ENCODE data around the gene FZD8.

FZD8 gene

DNA sequence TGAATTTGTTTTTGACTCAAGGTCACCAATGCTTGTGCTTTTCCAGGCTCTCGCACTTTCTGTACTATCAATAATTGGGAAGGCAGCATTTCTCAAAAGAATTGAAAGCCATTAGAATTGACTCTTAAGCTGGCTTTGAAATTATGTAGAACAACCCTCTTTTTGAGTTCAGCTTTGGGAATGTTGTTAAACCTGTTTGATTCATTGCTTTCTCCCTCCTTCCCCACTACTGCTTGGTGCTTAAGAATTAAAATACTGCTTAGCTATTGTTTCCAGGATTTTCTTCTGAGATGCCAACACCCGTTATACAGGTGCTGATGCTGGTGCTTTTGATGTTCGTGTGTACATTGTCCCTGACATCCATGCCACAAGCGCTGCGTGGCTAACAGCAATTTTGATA, 15.5 kb upstream of the FZD8 start:
- ChIA-PET POLR2A (no interaction called here), CTCF (no interaction called here)
- TF ChIP-seq SP1 (IDR thresholded peaks at IDR 0.05) (no peak), SUZ12 (IDR thresholded peaks at IDR 0.05) (no peak), ELF4 (IDR thresholded peaks at IDR 0.05) (no peak), BHLHE40 (IDR thresholded peaks at IDR 0.05; ENCODE audit: borderline replicate concordance) (no peak)
- DNase-seq (ENCODE audit: extremely low spot score), result no peak

DNA sequence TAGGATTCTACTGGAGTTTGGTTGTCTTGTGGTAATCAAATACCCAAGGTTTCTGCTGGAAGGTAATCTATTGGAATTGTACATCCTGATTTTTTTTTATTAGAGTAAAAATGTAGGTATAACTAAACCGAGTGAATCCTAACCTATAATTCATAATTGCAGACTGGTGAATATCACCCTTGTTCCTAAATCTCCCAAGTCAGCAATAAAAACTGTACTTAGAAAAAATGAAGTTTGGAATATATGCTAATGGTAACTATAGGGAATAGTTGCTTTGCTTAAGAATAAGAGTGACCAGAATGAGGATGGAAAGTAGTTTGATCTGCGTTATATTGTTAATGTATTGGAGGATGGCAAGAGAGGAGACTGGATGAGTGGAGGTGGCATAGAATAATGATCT, 10.7 kb upstream of the FZD8 start:
- DNase-seq (ENCODE audit: extremely low spot score), result no peak
- ChIA-PET POLR2A (no interaction called here), CTCF (no interaction called here)
- TF ChIP-seq FOXM1 (IDR thresholded peaks at IDR 0.05; ENCODE audit: borderline replicate concordance) (no peak), SP1 (IDR thresholded peaks at IDR 0.05) (no peak), TARDBP (IDR thresholded peaks at IDR 0.05) (no peak), ZNF384 (IDR thresholded peaks at IDR 0.05) (no peak), FOXA1 (IDR thresholded peaks at IDR 0.05) (no peak), SUZ12 (IDR thresholded peaks at IDR 0.05) (no peak), ARNT (IDR thresholded peaks at IDR 0.05) (no peak), NFRKB (IDR thresholded peaks at IDR 0.05) (no peak), CTBP1 (IDR thresholded peaks at IDR 0.05; ENCODE audit: borderline replicate concordance) (no peak), HDGF (IDR thresholded peaks at IDR 0.05; ENCODE audit: borderline replicate concordance) (no peak), L3MBTL2 (conservative IDR thresholded peaks at IDR 0.05) (no peak), FOXK2 (IDR thresholded peaks at IDR 0.05) (no peak), LEF1 (IDR thresholded peaks at IDR 0.05; ENCODE audit: borderline replicate concordance) (no peak), ELF4 (IDR thresholded peaks at IDR 0.05) (no peak), BHLHE40 (IDR thresholded peaks at IDR 0.05; ENCODE audit: borderline replicate concordance) (no peak)
- TF ChIP-seq, protein P1, sequence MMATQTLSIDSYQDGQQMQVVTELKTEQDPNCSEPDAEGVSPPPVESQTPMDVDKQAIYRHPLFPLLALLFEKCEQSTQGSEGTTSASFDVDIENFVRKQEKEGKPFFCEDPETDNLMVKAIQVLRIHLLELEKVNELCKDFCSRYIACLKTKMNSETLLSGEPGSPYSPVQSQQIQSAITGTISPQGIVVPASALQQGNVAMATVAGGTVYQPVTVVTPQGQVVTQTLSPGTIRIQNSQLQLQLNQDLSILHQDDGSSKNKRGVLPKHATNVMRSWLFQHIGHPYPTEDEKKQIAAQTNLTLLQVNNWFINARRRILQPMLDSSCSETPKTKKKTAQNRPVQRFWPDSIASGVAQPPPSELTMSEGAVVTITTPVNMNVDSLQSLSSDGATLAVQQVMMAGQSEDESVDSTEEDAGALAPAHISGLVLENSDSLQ (IDR thresholded peaks at IDR 0.05), result no peak

GRCh38 chr10:35650894-35651293, 8.8 kb upstream of the FZD8 start:
- TF ChIP-seq ZNF384 (IDR thresholded peaks at IDR 0.05) (no peak), HDGF (IDR thresholded peaks at IDR 0.05; ENCODE audit: borderline replicate concordance) (no peak), NFRKB (IDR thresholded peaks at IDR 0.05) (no peak), FOXA1 (IDR thresholded peaks at IDR 0.05) (no peak), CTBP1 (IDR thresholded peaks at IDR 0.05; ENCODE audit: borderline replicate concordance) (no peak), FOXK2 (IDR thresholded peaks at IDR 0.05) (no peak), LEF1 (IDR thresholded peaks at IDR 0.05; ENCODE audit: borderline replicate concordance) (no peak), FOXM1 (IDR thresholded peaks at IDR 0.05; ENCODE audit: borderline replicate concordance) (no peak), ELF4 (IDR thresholded peaks at IDR 0.05) (no peak), TARDBP (IDR thresholded peaks at IDR 0.05) (no peak), BHLHE40 (IDR thresholded peaks at IDR 0.05; ENCODE audit: borderline replicate concordance) (no peak), SP1 (IDR thresholded peaks at IDR 0.05) (no peak), SUZ12 (IDR thresholded peaks at IDR 0.05) (no peak), ARNT (IDR thresholded peaks at IDR 0.05) (no peak)
- TF ChIP-seq, protein P1 (IDR thresholded peaks at IDR 0.05), result no peak
- no peak for DNase-seq (ENCODE audit: extremely low spot score)
- POLR2A ChIA-PET, result no interaction called here
- CTCF ChIA-PET, result no interaction called here

DNA sequence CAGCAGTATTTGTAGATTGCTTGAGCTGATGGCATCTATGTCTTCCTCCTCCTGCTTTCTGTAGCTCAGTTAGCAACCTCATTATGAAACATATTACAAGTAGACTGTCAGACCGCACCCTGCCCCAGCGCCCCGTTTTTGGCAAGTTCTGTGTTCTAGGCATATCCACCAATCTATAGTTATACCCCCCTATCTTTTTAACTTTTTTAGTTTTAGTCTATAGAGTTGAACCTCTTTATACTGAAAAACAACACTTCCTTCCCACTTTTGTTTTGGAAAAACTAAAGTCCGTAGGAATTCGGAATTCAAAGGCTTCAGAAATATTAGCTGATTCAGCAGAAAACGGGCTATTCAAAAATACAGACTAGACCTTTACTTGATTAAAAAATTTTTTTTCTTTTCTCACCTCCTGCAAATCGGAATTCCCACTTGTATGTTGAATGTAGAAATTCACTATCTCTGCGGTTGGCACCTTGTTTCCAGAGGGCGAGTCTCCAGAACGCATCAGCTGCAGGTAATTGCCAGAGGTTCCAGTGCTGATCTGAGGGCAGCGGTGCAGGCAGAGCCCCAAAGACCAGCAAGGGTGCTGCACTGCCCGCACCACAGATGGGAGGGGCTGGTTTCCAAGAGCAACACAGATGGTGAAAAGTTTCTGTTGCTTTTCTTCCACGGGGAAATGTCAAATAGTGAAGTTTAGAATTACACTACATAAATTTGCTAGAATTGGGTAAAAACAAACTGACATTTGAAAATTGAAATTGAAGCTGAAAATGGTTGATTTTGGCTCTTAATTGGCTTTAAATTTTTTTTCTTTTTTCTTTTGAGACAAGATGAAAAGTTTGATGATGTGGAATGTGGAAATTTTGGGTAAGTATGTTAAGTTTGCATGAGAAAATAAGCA, 2.2 kb upstream of the FZD8 start:
- TF ChIP-seq FOXK2 (IDR thresholded peaks at IDR 0.05) (no peak), HDGF (IDR thresholded peaks at IDR 0.05; ENCODE audit: borderline replicate concordance) (no peak), ELF4 (IDR thresholded peaks at IDR 0.05) (no peak), LEF1 (IDR thresholded peaks at IDR 0.05; ENCODE audit: borderline replicate concordance) (no peak), FOXM1 (IDR thresholded peaks at IDR 0.05; ENCODE audit: borderline replicate concordance) (no peak), CTBP1 (IDR thresholded peaks at IDR 0.05; ENCODE audit: borderline replicate concordance) (no peak), ZNF384 (IDR thresholded peaks at IDR 0.05) (no peak), SP1 (IDR thresholded peaks at IDR 0.05) (no peak), NFRKB (IDR thresholded peaks at IDR 0.05) (no peak), BHLHE40 (IDR thresholded peaks at IDR 0.05; ENCODE audit: borderline replicate concordance) (no peak), FOXA1 (IDR thresholded peaks at IDR 0.05) (no peak), TARDBP (IDR thresholded peaks at IDR 0.05) (no peak), SUZ12 (IDR thresholded peaks at IDR 0.05) (no peak), ARNT (IDR thresholded peaks at IDR 0.05) (no peak), L3MBTL2 (conservative IDR thresholded peaks at IDR 0.05) (no peak)
- TF ChIP-seq, protein P1 (IDR thresholded peaks at IDR 0.05), result no peak
- CTCF ChIA-PET, result interaction anchor here (0.7 kb wide), 1 partner anchor 837 kb away, joined by 6 read pairs; no protein-coding TSS in a partner anchor
- POLR2A ChIA-PET, result no interaction called here
- DNase-seq (ENCODE audit: extremely low spot score), result no peak

DNA sequence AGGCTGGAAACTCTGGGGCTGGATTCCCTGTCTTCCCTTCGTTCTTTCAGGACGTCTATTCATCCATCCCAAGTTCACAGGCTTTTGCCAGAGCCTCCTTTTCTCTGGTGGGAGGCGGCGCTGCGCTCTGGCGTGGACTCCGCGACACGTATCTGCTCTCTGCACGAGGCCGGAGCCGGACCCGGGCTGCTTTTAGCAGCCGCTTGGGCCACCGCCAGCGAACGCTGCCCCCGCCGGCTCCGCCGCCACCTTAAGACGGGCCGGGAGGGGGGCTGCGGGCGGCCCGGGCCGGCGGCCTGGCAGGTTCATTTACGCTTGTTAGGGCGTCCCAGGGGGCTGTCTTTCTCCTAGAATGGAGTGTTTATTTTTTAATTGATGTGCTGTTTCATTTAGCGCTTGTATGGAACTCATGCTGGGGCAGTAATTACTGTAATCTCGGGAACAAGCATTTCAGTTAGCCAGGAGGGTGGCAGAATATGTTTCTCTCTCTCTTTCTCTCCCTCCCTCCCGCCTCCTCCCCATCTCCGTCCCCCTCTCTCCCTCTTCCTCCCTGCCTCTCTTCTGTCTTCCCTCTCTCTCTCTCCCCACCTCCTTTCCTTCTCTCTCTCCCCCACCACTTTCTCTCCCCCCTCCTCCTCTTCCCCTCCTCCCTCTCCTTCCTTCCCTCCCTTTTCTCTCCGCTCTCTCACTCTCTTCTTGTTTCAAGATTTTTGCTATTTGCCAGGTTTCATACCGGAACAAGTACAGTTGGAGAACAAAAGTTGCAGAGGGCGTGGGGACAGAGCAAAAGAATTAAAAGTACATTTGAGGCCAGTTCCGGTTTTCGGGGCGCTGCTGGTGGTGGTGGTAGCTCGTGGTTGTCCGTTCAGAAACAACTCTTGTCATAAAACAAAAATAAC, 1.3 kb upstream of the FZD8 start:
- TF ChIP-seq ARNT (IDR thresholded peaks at IDR 0.05) (no peak), ZNF384 (IDR thresholded peaks at IDR 0.05) (no peak), FOXK2 (IDR thresholded peaks at IDR 0.05) (no peak), L3MBTL2 (conservative IDR thresholded peaks at IDR 0.05) (peak; percentile 34)
- ChIA-PET CTCF (interaction anchor here (0.7 kb wide), 1 partner anchor 838 kb away, joined by 6 read pairs; no protein-coding TSS in a partner anchor), POLR2A (no interaction called here)
- peak; percentile 30 for DNase-seq (ENCODE audit: extremely low spot score)
